ENCODE data around the gene PCDHB16.

The PCDHB16 gene

DNA sequence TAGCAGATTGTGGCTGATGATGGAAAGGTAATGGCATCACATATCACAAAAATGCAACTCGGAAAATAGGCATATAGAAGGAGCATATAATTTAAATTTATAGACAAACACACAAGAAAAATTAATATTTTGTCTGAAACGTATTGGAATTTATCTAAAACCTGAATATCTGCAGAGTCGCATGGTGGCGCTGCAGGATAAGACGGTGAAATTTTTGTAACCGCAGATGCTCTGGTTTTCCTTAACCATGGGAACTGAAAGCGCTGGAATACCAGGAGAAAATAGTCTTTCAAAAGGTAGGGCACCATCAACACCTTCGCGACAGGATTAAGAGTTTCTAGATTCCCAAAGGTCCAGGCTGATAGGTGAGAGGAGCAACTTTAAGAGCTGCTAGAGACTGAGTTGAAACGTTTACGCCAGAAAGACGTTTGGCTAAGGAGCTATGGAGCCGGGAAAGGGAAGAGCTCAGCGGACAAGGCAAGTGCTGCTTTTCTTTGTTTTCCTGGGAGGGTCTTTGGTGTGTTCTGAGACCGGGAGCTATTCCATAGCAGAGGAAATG, 52.0 kb downstream of the PCDHB16 start:
- DNase-seq, result no peak

Measured in CD4-positive, alpha-beta T cell treated with Interferon gamma for 1 hour (primary cell).